Left ventricle myocardium inferior (tissue), 1 donor: ENCODE measurements around the gene TOMT. TPM values are rescaled to one million over a fixed set of nuclear protein-coding genes. Genes with fewer than 3 reads are reported as not detected.
"Not testable (repeated sequence)": the region's sequence is repeated elsewhere in the genome, so short reads cannot be mapped to it uniquely, and the experiment has no call there.

ENCODE experiments used
- DNase-seq: peaks from one replicate; pipeline ENCODE4 v3.0.0-alpha.2; 2020
- H3K27ac ChIP-seq: fragments of 200-600 bp; replicated peaks from 2 replicates; pipeline ENCODE4 v1.8.0; 2021
- H3K27me3 ChIP-seq: fragments of 200-600 bp; 2 replicates; pipeline ENCODE4 v1.8.0; 2021; ENCODE audit warnings: low read depth
- H3K36me3 ChIP-seq: fragments of 200-600 bp; 2 replicates; pipeline ENCODE4 v1.8.0; 2021
- H3K4me1 ChIP-seq: fragments of 200-600 bp; 2 replicates; pipeline ENCODE4 v1.8.0; 2021
- H3K4me3 ChIP-seq: fragments of 200-600 bp; 2 replicates; pipeline ENCODE4 v1.8.0; 2021; ENCODE audit warnings: mild to moderate bottlenecking, moderate library complexity
- H3K9me3 ChIP-seq: fragments of 200-600 bp; replicated peaks from 2 replicates; pipeline ENCODE4 v1.8.0; 2021
- CTCF ChIP-seq: fragments of 200-600 bp; IDR thresholded peaks from 2 replicates; pipeline ENCODE4 v1.8.0; 2021; ENCODE audit warnings: antibody characterized with exemption, mild to moderate bottlenecking, borderline replicate concordance
- intact Hi-C: fragments of 100-400 bp; cut with micrococcal nuclease; formaldehyde crosslinking; loops from one replicate; pipeline ENCODE4 v1.11.0; 2022
- total RNA-seq: library from RNA; stranded (reverse); fragmentation: NEBNext Ultra II Directional; extraction: Animal tissue kit (Norgen Biotek cat#: 25700); gene quantifications from one replicate; pipeline ENCODE4 v1.2.1, GENCODE V29; 2021
- donor health status: DM: no; HTN: yes; CAD: no; lungs with severe emphysema.

The TOMT gene
- total RNA-seq, 1 donor from 2014 or later: not detected

DNA sequence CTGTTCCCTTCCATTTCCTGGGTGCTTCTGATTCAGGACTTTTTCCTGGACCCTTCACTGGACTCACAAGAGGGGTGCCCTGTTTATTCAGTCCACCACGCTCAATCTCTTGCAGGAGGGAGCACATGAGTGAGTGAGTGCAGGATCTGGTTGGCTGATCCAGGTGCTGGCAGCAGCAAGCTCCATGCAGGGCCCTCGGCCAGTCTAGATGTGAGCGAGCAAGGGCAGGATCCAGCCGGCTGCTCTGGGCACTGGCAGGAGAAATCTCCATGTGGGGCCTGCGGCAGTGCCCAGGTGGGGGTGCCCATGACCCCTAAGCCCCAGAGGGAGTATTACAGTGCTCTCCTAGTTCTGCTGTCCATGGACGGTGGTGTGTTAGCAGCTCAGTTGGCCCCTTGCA, 18.3 kb downstream of the TOMT start:
- no peak for TF ChIP-seq CTCF
- no peak overlapping the region for H3K4me3 ChIP-seq
- no peaks in the 10 kb centered on the region for H3K4me1 ChIP-seq
- no peaks in the 10 kb centered on the region for H3K9me3 ChIP-seq
- H3K36me3 ChIP-seq: no peaks in the 10 kb centered on the region
- intact Hi-C loops: no loop called here
- no peak overlapping the region for H3K27ac ChIP-seq
- peaks cover 15% of the 10 kb centered on the region for H3K27me3 ChIP-seq
- no peak for DNase-seq

- TF ChIP-seq CTCF: no peak
- Histone ChIP-seq H3K9me3 (no peaks in the 10 kb centered on the region), H3K27me3 (peaks cover 9% of the 10 kb centered on the region), H3K4me3 (no peak overlapping the region), H3K4me1 (no peaks in the 10 kb centered on the region), H3K27ac (no peak overlapping the region), H3K36me3 (no peaks in the 10 kb centered on the region)
- intact Hi-C loops: no loop called here
- DNase-seq: no peak
Measured at GRCh38 chr11:72125956-72126355, 20.2 kb downstream of the TOMT start.

DNA sequence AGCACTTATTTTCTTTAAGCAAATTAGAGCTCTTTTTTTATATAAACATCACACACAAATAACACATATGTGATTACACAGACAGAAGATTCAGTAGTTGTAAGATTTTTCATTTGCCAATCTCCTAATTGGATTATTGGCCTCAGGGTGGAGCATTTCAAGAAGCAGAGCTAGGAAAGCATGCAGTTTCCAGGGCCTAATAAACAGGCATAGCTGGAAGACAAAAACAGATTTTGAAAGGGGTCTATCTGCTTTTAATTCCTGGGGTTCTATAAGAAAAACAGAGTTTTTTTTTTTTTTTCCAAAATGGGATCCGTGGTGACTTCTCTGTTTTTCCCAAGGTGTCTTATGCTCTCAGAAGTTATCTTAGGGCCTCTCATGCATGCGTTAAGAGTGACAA, 22.2 kb downstream of the TOMT start:
- no peak for DNase-seq
- Histone ChIP-seq H3K9me3 (no peaks in the 10 kb centered on the region), H3K27ac (no peak overlapping the region), H3K4me3 (no peak overlapping the region), H3K36me3 (no peaks in the 10 kb centered on the region), H3K27me3 (peaks cover 6% of the 10 kb centered on the region), H3K4me1 (no peaks in the 10 kb centered on the region)
- intact Hi-C loops: no loop called here
- no peak for TF ChIP-seq CTCF

- intact Hi-C loops: no loop called here
- TF ChIP-seq CTCF: no peak
- Histone ChIP-seq H3K4me1 (no peaks in the 10 kb centered on the region), H3K4me3 (no peak overlapping the region), H3K36me3 (no peaks in the 10 kb centered on the region), H3K27ac (no peak overlapping the region), H3K27me3 (peaks cover 9% of the 10 kb centered on the region), H3K9me3 (no peaks in the 10 kb centered on the region)
- no peak for DNase-seq
Measured at GRCh38 chr11:72129381-72129780, 23.7 kb downstream of the TOMT start.

GRCh38 chr11:72132646-72133045, 26.9 kb downstream of the TOMT start:
- intact Hi-C loops: no loop called here
- no peak for TF ChIP-seq CTCF
- H3K9me3 ChIP-seq: no peaks in the 10 kb centered on the region
- H3K36me3 ChIP-seq: no peaks in the 10 kb centered on the region
- no peak overlapping the region for H3K27ac ChIP-seq
- H3K4me1 ChIP-seq: no peaks in the 10 kb centered on the region
- no peak overlapping the region for H3K4me3 ChIP-seq
- no peak for DNase-seq
- peaks cover 9% of the 10 kb centered on the region for H3K27me3 ChIP-seq

DNA sequence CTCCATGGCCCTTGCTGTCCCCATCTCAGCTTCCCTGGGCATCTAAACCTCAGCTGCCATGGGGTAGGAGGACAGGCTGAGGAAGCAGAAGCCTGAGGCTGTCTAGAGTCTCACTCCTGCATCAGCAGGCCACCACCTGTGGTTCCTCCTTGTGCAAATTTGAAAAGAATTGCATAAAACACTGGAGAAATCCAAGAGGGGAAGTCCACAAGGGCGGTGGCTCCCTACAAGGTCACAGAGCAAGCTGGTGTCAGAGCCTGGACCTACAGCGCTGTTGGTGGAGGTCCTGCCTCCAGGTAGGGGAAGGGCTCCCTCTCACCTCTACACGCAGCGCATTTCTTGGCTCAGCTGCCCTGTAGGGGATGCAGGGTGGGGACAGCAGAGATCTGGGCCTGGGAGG, 29.7 kb downstream of the TOMT start, which contains the start of gene FOLR3:
FOLR3 (plus strand) TSS at position 253 of the 400 bp plus-strand sequence. CDS start 228 bp downstream, outside the sequence.
- H3K4me3 ChIP-seq: not testable (repeated sequence)

More for the DNA sequence above, 29.7 kb downstream of the TOMT start, which contains the start of gene FOLR3:
- H3K36me3 ChIP-seq, H3K27ac ChIP-seq, H3K27me3 ChIP-seq, H3K4me1 ChIP-seq, H3K9me3 ChIP-seq, DNase-seq, intact Hi-C loops: not testable (repeated sequence)
